Measurements from ENCODE around the gene ADCY1.

ADCY1 gene

DNA sequence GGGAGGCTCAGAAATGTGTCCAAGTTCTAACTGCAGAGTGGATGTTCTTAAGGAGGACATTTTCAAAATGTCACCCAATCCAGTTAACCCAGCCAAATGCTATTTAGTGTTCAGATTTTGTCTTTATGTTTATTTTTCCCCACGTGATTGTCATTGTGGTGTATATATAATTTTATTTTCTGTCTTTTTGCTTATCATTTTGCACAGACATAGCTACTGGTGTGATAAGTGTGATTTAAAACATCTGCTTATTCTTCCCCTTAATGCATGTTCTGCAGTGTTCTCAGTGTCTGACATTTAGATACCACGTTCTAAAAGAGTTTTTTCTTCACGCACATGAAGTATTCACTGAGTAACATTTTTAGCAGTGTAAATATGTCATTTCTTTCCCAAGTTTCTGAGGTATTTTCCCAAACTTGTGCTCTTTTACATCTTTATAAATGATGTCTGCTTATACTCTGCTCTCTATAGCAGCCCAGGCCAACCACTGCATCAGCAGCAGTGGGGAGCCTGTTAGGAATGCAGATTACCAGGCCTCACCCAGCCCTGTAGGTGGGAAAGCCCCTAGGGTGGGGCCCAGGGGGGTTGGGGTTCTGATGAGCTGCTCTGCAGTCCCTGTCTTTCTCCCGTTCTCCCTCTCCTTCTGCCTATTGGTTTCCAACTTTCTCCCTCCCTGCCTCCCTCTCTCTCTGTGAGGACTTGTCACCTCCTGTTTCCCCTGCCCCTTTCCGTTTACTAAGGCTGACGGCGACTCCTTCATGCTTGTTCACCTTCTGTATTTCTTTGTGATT, 20.8 kb downstream of the ADCY1 start:
- no peak for DNase-seq (ENCODE audit: low spot score)

DNA sequence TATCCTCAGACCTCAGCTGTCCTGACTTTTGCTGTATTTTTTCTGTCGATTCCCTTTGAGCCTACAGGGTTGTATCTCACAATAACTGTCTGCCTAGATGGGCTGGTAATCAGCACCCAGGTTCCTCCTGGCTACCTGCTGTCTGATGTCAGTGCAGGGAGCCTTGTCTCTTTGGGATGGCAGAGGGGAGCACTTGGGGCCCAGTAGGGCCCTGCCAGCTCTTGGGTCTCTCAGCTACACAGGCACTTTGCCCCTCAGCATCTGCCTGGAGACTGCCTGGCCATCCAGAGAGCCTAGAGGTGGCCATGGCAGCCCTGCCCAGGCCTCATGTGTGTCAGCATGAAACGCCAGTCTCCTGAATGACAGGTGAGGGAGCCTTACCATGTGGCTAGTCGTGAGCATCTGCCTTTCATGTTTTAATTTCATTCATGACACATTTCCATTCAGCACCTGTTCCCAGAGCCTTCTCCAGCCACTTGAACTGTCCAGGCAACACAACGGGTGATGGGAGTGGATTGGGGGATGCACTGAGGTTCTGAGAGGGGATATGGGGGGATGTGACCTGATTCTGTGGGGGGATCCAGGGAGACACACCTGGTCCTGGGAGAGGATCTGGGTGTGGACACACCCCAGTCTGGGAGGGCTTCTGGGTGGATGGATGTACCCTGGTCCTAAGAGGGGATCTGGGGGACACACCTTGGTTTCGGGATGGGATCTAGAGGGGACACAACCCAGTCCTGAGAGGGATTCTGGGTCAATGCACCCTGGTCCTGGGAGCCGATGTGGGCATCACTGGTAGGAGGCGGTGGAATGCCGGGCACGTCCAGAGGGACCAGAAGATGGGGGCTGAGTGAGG, 21.9 kb downstream of the ADCY1 start:
- DNase-seq (ENCODE audit: low spot score): no peak

GRCh38 chr7:45596665-45597095, 22.5 kb downstream of the ADCY1 start:
- no peak for DNase-seq (ENCODE audit: low spot score)

DNA sequence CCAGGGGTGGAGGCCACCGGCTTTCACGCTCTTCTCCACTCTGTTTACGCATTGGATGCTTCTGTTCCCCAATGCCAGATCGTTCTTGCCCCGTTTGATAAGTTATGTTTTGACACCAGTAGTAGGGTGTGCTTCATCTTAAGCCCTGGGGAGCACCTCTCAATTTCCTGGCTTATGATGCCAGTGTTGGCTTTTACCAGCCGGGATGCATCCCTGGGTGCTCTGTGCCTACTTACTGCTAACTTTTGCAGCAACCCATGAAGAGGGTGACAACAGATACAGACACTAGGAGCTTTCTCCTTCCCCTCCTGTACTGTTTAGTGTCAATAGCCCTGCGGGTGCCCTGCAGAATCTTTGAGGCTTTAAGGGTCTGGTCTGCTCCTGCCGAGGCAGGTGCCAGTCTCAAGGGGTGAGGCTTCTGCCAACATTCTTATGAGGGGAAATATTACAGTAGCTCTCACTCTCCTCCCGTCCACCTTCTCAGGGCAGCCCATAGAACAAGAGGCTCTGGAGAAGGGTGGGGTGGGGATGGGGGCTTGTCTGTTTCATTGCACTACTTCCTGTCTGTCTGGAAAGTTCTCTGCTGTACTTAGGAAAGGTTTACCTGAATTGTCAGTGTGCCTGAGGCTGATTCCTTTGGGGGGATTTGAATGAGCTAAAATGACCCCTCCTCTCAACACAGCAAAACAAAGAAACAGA, 23.3 kb downstream of the ADCY1 start:
- DNase-seq (ENCODE audit: low spot score): no peak

DNA sequence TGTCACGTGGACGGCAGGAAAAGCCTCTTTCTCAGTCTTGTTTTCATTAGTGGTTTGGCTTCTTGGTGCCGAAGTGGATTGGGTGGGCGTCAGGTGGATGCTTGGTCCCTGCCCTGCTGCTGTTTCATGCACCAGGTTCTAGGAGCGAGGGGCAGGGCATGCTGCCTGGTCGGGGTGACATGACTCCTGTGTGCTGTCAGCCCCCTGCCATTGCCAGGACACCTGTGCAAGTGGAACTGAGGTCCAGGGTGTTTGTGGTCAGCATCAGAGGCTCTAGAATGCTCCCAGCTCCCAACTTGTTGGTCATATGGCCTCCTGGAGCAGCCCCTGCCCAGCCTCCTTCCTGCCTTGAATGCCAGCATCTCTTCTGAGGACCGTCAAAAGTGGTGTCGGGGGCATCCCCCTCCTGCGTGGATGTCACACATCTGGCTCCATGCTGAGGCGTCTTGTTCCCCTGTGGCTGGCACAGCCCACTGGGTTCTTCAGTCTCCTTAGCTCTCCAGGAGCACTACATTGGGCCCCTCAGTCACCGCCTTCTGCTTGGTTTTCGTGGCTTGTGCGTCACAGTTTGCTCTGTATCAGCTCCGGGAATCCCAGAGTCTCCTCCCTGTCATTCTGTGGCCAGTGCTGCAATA, 24.8 kb downstream of the ADCY1 start:
- DNase-seq (ENCODE audit: low spot score): no peak

DNA sequence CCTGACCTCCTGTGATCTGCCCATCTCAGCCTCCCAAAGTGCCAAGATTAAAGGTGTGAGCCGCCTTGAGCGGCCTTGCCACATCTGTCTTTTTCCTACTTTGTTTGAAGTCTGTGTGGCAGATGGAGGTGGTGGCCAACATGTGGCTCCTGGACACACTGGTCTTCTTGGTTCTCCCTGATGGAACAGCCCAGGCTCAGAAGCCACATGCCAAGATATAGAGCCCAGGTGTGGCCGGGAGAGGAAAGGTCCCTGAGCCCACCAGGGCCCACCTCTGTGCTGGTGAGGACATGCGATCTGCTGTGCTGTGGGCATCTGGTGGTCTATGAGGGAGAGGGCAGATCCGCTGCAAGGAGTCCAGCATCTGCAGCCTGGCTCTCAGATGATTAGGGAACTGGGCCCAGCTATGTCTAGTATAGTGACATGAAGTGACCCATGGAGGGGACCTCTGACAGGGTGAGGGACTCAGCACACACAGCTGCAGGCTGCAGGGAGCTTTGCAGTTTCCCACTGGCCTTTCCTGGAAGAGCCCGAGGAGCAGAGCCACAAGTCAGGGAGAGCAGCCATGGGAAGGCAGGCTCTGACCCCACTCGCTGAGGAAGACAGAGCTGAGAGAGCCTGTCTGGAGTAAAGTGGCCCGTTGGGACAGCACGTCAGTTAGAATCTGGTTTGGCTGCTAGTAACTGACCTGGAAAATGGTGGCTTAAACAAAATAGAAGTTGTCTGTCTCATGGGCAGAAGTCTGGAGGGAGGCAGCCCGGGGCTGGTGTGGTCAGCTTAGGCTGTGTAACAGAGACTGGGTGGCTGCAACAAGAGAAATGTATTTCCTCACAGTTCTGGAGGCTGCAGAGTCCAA, 25.9 kb downstream of the ADCY1 start:
- no peak for DNase-seq (ENCODE audit: low spot score)

- no peak for DNase-seq (ENCODE audit: low spot score)
Observed at GRCh38 chr7:45601094-45601493, 26.9 kb downstream of the ADCY1 start.

DNA sequence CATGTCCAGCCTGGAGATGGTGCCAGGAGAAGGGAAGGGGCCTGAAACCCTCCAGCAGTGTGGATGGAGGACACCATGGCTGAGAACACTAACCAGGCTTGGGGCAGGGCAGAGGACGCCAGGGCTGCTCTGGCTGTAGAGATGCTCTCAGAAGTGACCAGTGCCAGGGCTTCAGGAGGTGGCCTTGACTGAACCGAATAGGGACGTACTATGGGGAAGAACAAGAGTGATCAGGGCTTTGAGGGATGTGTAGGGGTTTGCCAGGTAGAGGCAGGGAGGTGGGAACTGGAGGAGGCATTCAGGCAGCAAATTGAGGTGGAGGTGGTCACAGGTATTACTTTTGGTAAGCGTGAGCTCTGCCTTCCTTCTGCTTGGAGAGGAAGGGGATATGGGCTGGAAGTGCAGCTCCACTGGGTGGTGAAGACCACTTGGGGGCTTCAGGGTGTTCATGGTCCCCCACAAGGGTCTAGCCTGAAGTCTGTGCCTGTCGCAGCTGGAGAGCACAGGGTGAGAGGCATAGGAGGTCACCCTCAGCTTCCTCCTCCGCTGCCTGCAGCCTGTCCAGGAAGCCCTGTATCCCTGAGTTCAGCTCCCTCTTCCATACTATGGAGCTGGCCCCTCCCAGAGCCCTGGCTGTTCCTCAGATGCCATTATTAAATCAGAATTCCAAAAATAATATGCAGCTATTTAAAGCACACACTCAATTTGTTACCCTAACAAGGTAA, 27.8 kb downstream of the ADCY1 start:
- no peak for DNase-seq (ENCODE audit: low spot score)

GRCh38 chr7:45606050-45606449, 31.9 kb downstream of the ADCY1 start:
- no peak for DNase-seq (ENCODE audit: low spot score)

DNA sequence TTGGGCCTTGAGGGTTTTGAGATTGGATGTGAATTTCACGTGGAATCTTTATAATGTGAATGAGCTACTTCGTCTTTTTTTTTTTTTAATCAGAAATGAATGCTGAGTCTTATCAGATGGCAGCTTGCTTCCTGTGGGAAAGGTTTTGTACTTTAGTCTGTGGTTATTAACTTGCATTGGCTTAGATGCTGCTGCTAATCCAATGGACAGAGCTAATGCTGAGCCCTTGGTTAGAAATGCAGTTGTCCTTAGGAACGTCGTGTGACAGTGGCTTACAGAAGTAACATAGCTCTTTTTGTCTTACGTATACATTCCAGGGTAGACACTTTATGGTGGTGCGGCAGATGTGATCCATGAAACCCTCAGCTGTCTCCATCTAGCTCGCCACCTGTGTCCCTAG, 32.8 kb downstream of the ADCY1 start:
- DNase-seq (ENCODE audit: low spot score): no peak

GRCh38 chr7:45609180-45609579, 35.0 kb downstream of the ADCY1 start:
- no peak for DNase-seq (ENCODE audit: low spot score)

DNA sequence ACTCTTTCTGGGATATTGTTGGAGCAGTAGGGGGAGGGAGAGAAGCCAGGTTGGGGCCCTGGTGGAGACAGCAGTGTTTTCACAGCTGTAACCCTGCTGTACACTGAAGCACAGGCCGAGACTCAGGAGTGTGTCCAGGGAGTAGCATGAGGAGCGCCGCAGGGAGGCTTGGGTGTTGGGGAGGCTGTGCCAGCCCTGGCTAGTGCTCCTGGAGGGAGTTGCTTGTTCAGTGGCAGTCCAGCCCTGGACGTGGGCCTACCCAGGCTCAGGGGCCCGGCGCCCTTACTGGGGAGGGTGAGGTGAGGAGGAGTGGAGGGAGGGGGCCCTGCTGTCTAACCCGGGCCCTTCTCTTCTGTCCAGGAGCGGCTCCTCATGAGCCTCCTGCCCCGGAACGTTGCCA, 35.9 kb downstream of the ADCY1 start:
- DNase-seq (ENCODE audit: low spot score): no peak

- DNase-seq (ENCODE audit: low spot score): no peak
Observed at GRCh38 chr7:45610660-45611299, 36.6 kb downstream of the ADCY1 start.

DNA sequence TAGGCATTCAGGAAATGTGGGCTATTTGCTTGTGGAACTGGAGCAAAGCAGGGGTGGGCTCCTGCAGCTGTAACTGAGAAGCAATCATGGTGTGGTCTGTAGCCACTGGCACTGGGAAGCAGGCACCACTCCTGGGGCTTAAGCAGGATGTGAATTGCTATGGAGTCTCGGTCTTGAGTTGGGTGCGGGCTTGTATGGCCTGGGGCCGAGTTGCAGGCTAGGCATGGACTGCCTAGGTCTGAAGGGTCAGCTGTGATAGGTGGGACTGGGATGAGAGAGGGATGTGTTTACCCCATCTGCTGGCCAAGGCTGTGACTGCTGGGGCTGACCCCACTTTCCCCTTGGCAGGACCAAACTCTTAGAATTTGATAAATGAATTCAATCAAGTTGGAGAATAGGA, 43.0 kb downstream of the ADCY1 start:
- DNase-seq (ENCODE audit: low spot score): no peak

DNA sequence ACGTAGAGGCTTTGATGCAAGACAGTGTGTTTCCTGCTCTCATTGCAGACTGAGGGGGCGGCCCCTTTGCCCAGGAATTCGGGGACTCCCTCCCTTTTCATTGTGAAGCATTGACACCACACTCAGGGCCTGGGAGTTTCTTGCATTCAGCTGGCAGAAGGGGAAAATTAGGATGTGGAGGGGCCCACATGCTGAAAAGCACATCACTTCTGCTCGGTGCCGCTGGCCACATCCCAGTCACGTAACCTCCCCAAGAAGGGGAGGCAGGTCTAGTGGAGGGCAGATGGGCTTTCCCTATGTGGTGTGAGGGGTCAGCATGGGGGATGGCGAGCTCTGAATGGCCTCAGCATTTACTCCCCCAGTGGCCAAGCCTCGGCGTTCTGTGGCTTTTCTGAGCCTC, 47.9 kb downstream of the ADCY1 start:
- no peak for DNase-seq (ENCODE audit: low spot score)

DNA sequence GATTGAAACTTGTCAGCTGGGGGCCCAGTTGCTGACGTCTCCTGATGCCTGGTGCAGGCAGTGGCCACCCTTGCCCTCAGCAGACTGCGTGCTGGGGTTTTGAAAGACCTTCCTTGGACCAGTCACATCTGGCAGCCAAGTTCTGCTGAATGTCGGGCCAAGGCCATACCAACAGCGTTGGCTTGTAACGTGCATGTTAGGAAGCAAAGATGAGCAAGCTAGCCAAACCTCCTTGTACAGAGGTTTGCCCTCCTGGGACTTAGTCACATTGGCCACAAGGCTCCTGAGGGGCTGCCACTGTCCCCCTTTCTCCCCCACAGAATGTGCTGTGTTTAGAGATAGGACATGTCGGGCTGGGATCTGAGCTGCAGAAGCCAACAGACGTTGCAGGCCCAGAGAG, 49.0 kb downstream of the ADCY1 start:
- DNase-seq (ENCODE audit: low spot score): no peak

- no peak for DNase-seq (ENCODE audit: low spot score)
Observed at GRCh38 chr7:45623740-45624391, 49.7 kb downstream of the ADCY1 start.

DNA sequence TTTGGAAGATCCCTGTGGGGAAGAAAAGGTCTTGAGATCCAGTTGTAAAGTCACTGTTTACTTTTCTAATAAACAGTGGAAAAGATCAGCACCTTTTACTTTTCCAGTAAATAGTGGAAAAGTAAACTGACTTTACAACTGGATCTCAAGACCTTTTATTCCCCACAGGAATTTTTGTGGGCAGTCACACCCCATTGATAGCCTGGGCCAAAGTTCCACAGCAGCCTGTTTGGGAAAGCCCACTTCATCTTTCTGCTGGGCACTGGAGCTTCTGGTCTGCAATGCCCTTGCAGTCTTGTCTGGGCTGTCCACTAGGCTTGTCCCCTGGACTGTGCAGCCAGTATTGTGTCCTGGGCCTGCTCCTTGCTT, 50.2 kb downstream of the ADCY1 start:
- DNase-seq (ENCODE audit: low spot score): no peak

DNA sequence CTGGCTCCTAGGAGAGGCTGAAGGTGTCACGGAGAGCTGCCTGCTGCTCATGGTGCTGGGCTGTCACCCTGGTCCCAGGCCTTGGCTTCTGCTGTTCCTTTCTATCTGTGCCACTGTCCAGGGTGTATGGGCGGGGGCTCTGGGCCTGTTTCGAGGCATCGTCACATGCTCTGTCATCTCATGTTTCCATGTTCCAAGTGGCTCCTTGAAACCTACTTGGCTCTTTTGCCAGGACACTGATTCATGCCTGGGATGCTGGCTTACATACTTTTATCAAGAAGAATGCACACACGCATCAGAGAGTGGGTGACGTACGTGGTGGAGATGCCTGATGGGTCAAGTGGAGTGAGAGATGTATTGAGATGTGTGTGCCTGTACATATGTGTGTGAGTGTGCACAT, 50.9 kb downstream of the ADCY1 start:
- no peak for DNase-seq (ENCODE audit: low spot score)
